GM12801 (cell line): ENCODE results near the gene GMPPB.

Experiments used
- CTCF ChIP-seq: IDR thresholded peaks from one replicate; pipeline ENCODE4 v1.5.1; 2011; ENCODE audit warnings: control low read depth; ENCODE audit not compliant: insufficient read length; ENCODE audit errors: extremely low read depth

GMPPB gene

GRCh38 chr3:49721596-49721895 lies 2.2 kb downstream of the GMPPB start:
- no peak for TF ChIP-seq CTCF

GRCh38 chr3:49720855-49721595 lies 2.7 kb downstream of the GMPPB start:
- no peak for TF ChIP-seq CTCF

GRCh38 chr3:49719214-49719884 lies 4.4 kb downstream of the GMPPB start, which contains the start of gene AMIGO3:
AMIGO3 (minus strand) TSS chr3:49719684; CDS start chr3:49719465, 219 bp downstream.
- no peak for TF ChIP-seq CTCF

GRCh38 chr3:49718858-49719213 lies 4.9 kb downstream of the GMPPB start:
- no peak for TF ChIP-seq CTCF

- TF ChIP-seq CTCF: no peak
Observed at GRCh38 chr3:49717959-49718857, 5.5 kb downstream of the GMPPB start.

- no peak for TF ChIP-seq CTCF
Observed at GRCh38 chr3:49717211-49717958, 6.4 kb downstream of the GMPPB start.

- TF ChIP-seq CTCF: no peak
Observed at GRCh38 chr3:49716691-49717210, 7.0 kb downstream of the GMPPB start.
